ENCODE results near the gene NLRC3. TPM values are rescaled to one million over a fixed set of nuclear protein-coding genes. Genes with fewer than 3 reads are reported as not detected.

Gene NLRC3, protein sequence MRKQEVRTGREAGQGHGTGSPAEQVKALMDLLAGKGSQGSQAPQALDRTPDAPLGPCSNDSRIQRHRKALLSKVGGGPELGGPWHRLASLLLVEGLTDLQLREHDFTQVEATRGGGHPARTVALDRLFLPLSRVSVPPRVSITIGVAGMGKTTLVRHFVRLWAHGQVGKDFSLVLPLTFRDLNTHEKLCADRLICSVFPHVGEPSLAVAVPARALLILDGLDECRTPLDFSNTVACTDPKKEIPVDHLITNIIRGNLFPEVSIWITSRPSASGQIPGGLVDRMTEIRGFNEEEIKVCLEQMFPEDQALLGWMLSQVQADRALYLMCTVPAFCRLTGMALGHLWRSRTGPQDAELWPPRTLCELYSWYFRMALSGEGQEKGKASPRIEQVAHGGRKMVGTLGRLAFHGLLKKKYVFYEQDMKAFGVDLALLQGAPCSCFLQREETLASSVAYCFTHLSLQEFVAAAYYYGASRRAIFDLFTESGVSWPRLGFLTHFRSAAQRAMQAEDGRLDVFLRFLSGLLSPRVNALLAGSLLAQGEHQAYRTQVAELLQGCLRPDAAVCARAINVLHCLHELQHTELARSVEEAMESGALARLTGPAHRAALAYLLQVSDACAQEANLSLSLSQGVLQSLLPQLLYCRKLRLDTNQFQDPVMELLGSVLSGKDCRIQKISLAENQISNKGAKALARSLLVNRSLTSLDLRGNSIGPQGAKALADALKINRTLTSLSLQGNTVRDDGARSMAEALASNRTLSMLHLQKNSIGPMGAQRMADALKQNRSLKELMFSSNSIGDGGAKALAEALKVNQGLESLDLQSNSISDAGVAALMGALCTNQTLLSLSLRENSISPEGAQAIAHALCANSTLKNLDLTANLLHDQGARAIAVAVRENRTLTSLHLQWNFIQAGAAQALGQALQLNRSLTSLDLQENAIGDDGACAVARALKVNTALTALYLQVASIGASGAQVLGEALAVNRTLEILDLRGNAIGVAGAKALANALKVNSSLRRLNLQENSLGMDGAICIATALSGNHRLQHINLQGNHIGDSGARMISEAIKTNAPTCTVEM
- total RNA-seq, result 1 to 10 TPM in 3 of 4 donors, under 1 TPM in 1; 0.65 to 4.1 (median 1.1) TPM

DNA sequence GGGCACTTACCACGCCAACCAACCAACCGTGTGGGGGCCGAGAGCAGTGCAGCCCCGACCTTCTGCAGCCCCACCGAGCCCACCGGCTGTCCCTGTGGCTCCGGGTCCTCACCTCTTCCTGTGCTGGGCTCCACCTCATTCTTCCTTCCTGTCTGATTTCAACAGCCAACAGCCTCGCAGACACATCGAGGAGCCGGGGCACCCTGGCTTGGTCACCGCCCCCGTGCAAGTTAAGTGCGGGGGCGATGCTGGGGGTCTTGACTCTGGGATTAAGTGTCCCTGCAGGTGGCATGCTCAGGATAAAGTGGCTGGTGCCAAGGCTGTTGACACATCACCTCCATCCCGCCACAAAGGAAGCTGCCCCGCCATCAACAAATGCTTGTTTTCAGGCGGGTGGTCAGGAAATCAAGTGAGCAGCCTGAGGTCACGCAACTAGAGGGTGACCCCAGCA is at the start of gene NLRC3:
Gene NLRC3 (minus strand): TSS at position 102 of the 451 bp plus-strand sequence. CDS start 12,367 bp downstream, outside the sequence.
- TF ChIP-seq, protein P1, sequence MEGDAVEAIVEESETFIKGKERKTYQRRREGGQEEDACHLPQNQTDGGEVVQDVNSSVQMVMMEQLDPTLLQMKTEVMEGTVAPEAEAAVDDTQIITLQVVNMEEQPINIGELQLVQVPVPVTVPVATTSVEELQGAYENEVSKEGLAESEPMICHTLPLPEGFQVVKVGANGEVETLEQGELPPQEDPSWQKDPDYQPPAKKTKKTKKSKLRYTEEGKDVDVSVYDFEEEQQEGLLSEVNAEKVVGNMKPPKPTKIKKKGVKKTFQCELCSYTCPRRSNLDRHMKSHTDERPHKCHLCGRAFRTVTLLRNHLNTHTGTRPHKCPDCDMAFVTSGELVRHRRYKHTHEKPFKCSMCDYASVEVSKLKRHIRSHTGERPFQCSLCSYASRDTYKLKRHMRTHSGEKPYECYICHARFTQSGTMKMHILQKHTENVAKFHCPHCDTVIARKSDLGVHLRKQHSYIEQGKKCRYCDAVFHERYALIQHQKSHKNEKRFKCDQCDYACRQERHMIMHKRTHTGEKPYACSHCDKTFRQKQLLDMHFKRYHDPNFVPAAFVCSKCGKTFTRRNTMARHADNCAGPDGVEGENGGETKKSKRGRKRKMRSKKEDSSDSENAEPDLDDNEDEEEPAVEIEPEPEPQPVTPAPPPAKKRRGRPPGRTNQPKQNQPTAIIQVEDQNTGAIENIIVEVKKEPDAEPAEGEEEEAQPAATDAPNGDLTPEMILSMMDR (IDR thresholded peaks at IDR 0.05), result no peak

DNA sequence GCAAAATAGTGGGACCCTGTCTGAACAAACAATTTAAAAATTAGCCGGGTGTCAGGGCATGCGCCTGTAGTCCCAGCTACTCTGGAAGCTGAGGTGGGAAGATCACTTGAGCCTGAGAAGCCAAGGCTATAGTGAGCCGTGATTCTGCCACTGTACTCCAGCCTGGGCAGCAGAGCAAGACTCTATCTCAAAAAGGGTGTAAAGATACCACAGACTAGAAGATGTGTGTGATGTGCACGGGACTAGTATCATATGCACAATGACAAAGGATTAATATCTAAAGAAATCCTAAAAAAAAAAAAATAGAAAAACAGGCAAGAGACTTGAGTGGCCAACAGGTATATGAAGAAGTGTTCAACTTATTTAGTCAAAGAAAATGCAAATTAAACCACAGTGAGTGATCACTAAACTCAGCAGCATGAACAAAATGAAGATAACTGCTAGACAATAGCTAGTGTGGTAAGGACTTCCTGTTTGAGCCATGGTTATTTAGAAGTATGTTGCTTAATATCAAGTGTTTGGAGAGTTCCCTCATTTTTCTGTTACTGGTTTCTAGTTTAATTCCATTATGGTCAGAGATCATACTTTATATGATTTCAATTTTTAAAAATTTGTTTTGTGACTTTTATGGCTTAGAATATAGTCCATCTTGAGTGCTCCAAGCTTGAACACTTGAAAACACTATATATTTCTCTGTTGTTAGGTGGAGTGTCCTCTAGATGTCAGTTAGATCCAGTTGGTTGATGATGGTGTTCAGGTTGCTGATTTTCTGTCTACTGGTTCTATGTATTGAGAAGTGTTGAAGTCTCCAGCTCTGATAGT is 48.9 kb upstream of the NLRC3 start:
- DNase-seq (ENCODE audit: low spot score), result no peak
- ATAC-seq (ENCODE audit: low FRiP score), result no peak
- TF ChIP-seq, protein P1 (IDR thresholded peaks at IDR 0.05), result no peak

More for the DNA sequence above, at the start of gene NLRC3:
- ATAC-seq (ENCODE audit: low FRiP score), result no peak
- no peak for DNase-seq (ENCODE audit: low spot score)

DNA sequence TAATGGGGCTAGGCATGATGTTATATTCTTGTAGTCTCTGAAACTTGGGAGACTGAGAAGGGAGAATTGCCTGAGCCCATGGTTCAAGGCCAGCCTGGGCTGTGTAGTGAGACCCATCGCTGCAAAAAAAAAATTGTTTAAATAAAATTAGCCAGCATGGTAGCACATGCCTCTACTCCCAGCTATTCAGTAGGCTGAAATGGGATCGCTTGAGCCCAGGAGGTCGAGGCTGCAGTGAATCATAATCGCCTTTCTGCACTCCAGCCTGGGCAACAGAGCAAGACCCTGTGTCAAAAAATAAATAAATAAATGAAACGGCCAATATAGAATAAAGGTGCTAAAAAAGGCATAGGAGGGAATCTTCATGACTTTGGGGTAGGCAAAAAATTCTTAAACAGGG is 48.1 kb upstream of the NLRC3 start:
- TF ChIP-seq, protein P1 (IDR thresholded peaks at IDR 0.05), result no peak
- ATAC-seq (ENCODE audit: low FRiP score), result no peak
- no peak for DNase-seq (ENCODE audit: low spot score)

DNA sequence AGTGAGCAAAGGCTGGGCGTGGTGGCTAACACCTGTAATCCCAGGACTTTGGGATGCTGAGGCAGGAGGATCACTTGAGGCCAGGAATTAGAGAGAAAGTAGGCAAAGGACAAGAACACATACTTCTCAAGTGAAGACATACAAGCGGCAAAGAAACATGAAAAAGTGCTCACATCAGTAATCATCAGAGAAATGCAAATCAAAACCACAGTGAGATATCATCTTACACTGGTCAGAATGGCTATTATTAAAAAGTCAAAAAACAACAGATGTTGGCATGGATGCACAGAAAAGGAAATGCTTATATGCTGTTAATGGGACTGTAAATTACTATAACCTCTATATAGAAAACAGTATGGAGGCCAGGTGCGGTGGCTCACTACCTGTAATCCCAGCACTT is 46.4 kb upstream of the NLRC3 start:
- DNase-seq (ENCODE audit: low spot score), result no peak
- TF ChIP-seq, protein P1 (IDR thresholded peaks at IDR 0.05), result no peak
- ATAC-seq (ENCODE audit: low FRiP score), result no peak

DNA sequence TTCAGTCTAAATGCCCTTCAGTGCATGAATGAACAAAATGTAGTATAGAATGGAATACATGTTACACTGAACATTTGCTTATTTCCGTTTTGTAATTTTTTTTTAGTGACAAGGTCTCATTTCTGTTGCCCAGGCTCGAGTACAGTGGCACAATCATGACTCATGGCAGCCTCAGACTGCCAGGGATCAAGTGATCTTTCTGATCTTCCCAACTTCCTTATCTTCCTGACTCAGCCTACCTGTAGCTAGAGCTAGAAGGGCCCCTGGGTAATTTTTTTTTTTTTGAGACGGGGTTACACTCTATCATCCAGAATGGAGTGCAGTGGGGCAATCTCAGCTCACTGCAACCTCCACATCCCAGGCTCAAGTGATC is 41.6 kb upstream of the NLRC3 start:
- DNase-seq (ENCODE audit: low spot score) (no peak), ATAC-seq (ENCODE audit: low FRiP score) (no peak)
- TF ChIP-seq, protein P1 (IDR thresholded peaks at IDR 0.05), result no peak
